PC-9 (cell line): Measurements from ENCODE around the gene GLCCI1. TPM values are rescaled to one million over a fixed set of nuclear protein-coding genes. Genes with fewer than 3 reads are reported as not detected.
A peak's percentile ranks its signal among the peaks of the same experiment; 100 is the strongest.

ENCODE experiments used
- BruUV-seq: library from RNA; stranded (reverse); fragments of 400-500 nt; replicated peaks from 2 replicates; lab custom pipeline; 2021; lab: Mats Ljungman, UMichigan
- CTCF ChIA-PET: fragments of 300-600 bp; sonication (Branson Sonifier 250); formaldehyde crosslinking; loops from one replicate; lab custom pipeline; 2022; ENCODE audit warnings: antibody characterized with exemption; lab: Charles Lee
- POLR2A ChIA-PET: fragments of 300-600 bp; sonication (Branson Sonifier 250); formaldehyde crosslinking; loops from one replicate; lab custom pipeline; 2022; ENCODE audit warnings: antibody characterized with exemption; ENCODE audit not compliant: unreplicated experiment; lab: Charles Lee
- DNase-seq, 2 experiments: peaks; one replicate each; pipeline versions ENCODE4 v3.0.0 to v3.0.0-alpha.2; 2015 to 2022; ENCODE audit warnings: mixed read lengths in 1 of 2
- H2AFZ ChIP-seq: fragments of 200-600 bp; sonication (generic); 2 replicates; pipeline ENCODE4 v1.8.1; 2017; ENCODE audit warnings: antibody characterized with exemption
- H3F3A ChIP-seq: fragments of 200-600 bp; sonication (generic); 2 replicates; pipeline ENCODE4 v1.8.1; 2017; ENCODE audit warnings: antibody characterized with exemption, mild to moderate bottlenecking, low read depth; ENCODE audit not compliant: insufficient read depth
- H3K27ac ChIP-seq: fragments of 200-600 bp; sonication (generic); 2 replicates; pipeline ENCODE4 v1.6.1; 2016; ENCODE audit warnings: mixed run types
- H3K27me3 ChIP-seq: fragments of 200-600 bp; sonication (generic); 2 replicates; pipeline ENCODE4 v1.6.1; 2016; ENCODE audit warnings: low read depth, mixed run types; ENCODE audit not compliant: insufficient read depth
- H3K36me3 ChIP-seq: fragments of 200-600 bp; sonication (generic); 2 replicates; pipeline ENCODE4 v1.6.1; 2016; ENCODE audit warnings: low read depth, mixed run types
- H3K4me1 ChIP-seq: fragments of 200-600 bp; sonication (generic); replicated peaks from 2 replicates; pipeline ENCODE4 v1.6.1; 2016; ENCODE audit warnings: mixed run types; ENCODE audit not compliant: insufficient read depth
- H3K4me2 ChIP-seq: fragments of 200-600 bp; sonication (generic); 2 replicates; pipeline ENCODE4 v1.6.1; 2017; ENCODE audit warnings: mixed run types
- H3K4me3 ChIP-seq: fragments of 200-600 bp; sonication (generic); 2 replicates; pipeline ENCODE4 v1.6.1; 2016; ENCODE audit warnings: mixed run types
- H3K79me2 ChIP-seq: fragments of 200-600 bp; sonication (generic); 2 replicates; pipeline ENCODE4 v1.6.1; 2017; ENCODE audit warnings: low read depth, mixed run types
- H3K9me2 ChIP-seq: fragments of 200-600 bp; sonication (generic); 2 replicates; pipeline ENCODE4 v1.8.1; 2017; ENCODE audit warnings: mild to moderate bottlenecking; ENCODE audit not compliant: insufficient read depth
- H3K9me3 ChIP-seq: fragments of 200-600 bp; sonication (generic); 2 replicates; pipeline ENCODE4 v1.8.1; 2016; ENCODE audit warnings: low read depth; ENCODE audit not compliant: insufficient read depth
- H4K20me1 ChIP-seq: fragments of 200-600 bp; sonication (generic); 2 replicates; pipeline ENCODE4 v1.8.1; 2017; ENCODE audit not compliant: insufficient read depth
- CTCF ChIP-seq: fragments of 200-600 bp; sonication (generic); conservative IDR thresholded peaks from 2 replicates; pipeline ENCODE4 v1.6.1; 2017; ENCODE audit warnings: mixed run types, antibody characterized with exemption, mild to moderate bottlenecking, moderate library complexity
- EZH2 ChIP-seq: fragments of 200-600 bp; sonication (generic); IDR thresholded peaks from 2 replicates; pipeline ENCODE4 v1.8.0; 2017; ENCODE audit warnings: antibody characterized with exemption, low read depth
- intact Hi-C: fragments of 100-400 bp; cut with micrococcal nuclease; formaldehyde crosslinking; loops from one replicate; pipeline ENCODE4 v1.10.0; 2022; ENCODE audit not compliant: unreplicated experiment
- total RNA-seq: library from RNA; stranded (reverse); gene quantifications from 2 replicates; pipeline ENCODE4 v1.2.3, GENCODE V29; 2021

Gene GLCCI1
- total RNA-seq, 1 experiment from 2014 or later, result 42.1 TPM

GRCh38 chr7:7946486-7946885, 22.1 kb upstream of the GLCCI1 start:
- no peaks in the 10 kb centered on the region for H3K9me2 ChIP-seq
- peak overlapping the region; percentile 42 for H3K4me2 ChIP-seq
- peak; percentile 5 to 87 for DNase-seq
- no peak overlapping the region for H3K4me3 ChIP-seq
- H3K27ac ChIP-seq, result peak overlapping the region; percentile 66
- ChIA-PET POLR2A (no interaction called here), CTCF (no interaction called here)
- no peaks in the 10 kb centered on the region for H3K36me3 ChIP-seq
- intact Hi-C loops, result no loop called here
- TF ChIP-seq EZH2 (no peak), CTCF (no peak)
- H3F3A ChIP-seq, result peaks cover 15% of the 10 kb centered on the region; the same call in 1 of the 2 replicates
- BruUV-seq, result no TSS peak
- no peaks in the 10 kb centered on the region for H3K9me3 ChIP-seq
- no peaks in the 10 kb centered on the region for H4K20me1 ChIP-seq
- H2AFZ ChIP-seq, result 0 out of 2 replicates have a peak overlapping the region, but pooled peaks have one; percentile 3
- H3K27me3 ChIP-seq, result no peaks in the 10 kb centered on the region
- peaks cover 29% of the 10 kb centered on the region for H3K4me1 ChIP-seq
- no peaks in the 10 kb centered on the region for H3K79me2 ChIP-seq

DNA sequence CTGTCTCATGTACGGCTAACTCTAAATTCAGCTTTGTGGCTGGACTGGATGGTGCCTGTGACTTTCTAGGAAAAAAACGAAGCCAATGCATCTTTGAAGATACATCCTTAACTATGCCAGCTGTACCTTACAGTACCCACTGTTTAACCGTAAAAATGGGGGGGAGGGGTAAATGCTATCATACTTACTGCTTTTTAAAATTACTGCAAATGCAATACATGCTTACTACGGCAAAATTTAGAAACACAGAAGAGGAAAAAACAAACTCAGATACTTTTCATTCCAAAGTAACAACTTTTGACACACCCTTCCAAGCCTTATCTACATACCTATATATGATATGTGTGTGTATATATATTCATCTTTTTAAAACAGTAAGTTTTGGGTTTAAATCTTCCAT, 20.4 kb upstream of the GLCCI1 start:
- Histone ChIP-seq H4K20me1 (no peaks in the 10 kb centered on the region), H3K9me3 (no peaks in the 10 kb centered on the region), H3K4me1 (peaks cover 29% of the 10 kb centered on the region), H3K27ac (no peak overlapping the region), H3K9me2 (no peaks in the 10 kb centered on the region), H3K27me3 (no peaks in the 10 kb centered on the region), H3K4me2 (no peak overlapping the region), H3K4me3 (no peak overlapping the region), H3K79me2 (no peaks in the 10 kb centered on the region), H3K36me3 (no peaks in the 10 kb centered on the region), H2AFZ (no peak overlapping the region), H3F3A (peaks cover 15% of the 10 kb centered on the region; the same call in 1 of the 2 replicates)
- intact Hi-C loops, result no loop called here
- CTCF ChIA-PET, result no interaction called here
- POLR2A ChIA-PET, result no interaction called here
- BruUV-seq, result no TSS peak
- TF ChIP-seq EZH2 (no peak), CTCF (no peak)
- no peak for DNase-seq

- CTCF ChIA-PET, result no interaction called here
Measured at GRCh38 chr7:7953806-7954205, 14.8 kb upstream of the GLCCI1 start.

More at GRCh38 chr7:7953806-7954205, 14.8 kb upstream of the GLCCI1 start:
- DNase-seq, result no peak
- Histone ChIP-seq H3K4me3 (no peak overlapping the region), H3K9me2 (no peaks in the 10 kb centered on the region), H3K4me2 (no peak overlapping the region), H3K79me2 (no peaks in the 10 kb centered on the region), H3K4me1 (peaks cover 32% of the 10 kb centered on the region), H3K27ac (no peak overlapping the region), H2AFZ (no peak overlapping the region), H4K20me1 (no peaks in the 10 kb centered on the region), H3K9me3 (no peaks in the 10 kb centered on the region; the same call in 1 of the 2 replicates), H3K27me3 (no peaks in the 10 kb centered on the region), H3K36me3 (no peaks in the 10 kb centered on the region), H3F3A (peaks cover 18% of the 10 kb centered on the region)
- intact Hi-C loops, result no loop called here
- POLR2A ChIA-PET, result interaction anchor here (0.6 kb wide), 1 partner anchor 21 kb away, joined by 3 read pairs; no protein-coding TSS in a partner anchor
- BruUV-seq, result no TSS peak
- no peak for TF ChIP-seq CTCF
- TF ChIP-seq EZH2, result no peak
